BLaER1 (cell line): Measurements from ENCODE around the gene ZCCHC2.

Experiments used
- H3K27ac ChIP-seq: shearing (Covaris generic); formaldehyde crosslinking; 2 replicates; pipeline ENCODE4 v1.8.1; 2022
- H3K27me3 ChIP-seq: shearing (Covaris generic); formaldehyde crosslinking; 2 replicates; pipeline ENCODE4 v1.8.1; 2022
- H3K36me3 ChIP-seq: shearing (Covaris generic); formaldehyde crosslinking; 2 replicates; pipeline ENCODE4 v1.8.1; 2022
- H3K4me1 ChIP-seq: shearing (Covaris generic); formaldehyde crosslinking; 2 replicates; pipeline ENCODE4 v1.8.1; 2022
- H3K4me2 ChIP-seq: shearing (Covaris generic); formaldehyde crosslinking; 2 replicates; pipeline ENCODE4 v1.8.1; 2022
- H3K4me3 ChIP-seq: shearing (Covaris generic); formaldehyde crosslinking; 2 replicates; pipeline ENCODE4 v1.8.1; 2022
- H3K9ac ChIP-seq: shearing (Covaris generic); formaldehyde crosslinking; 2 replicates; pipeline ENCODE4 v1.8.1; 2022
- H3K9me3 ChIP-seq: shearing (Covaris generic); formaldehyde crosslinking; 2 replicates; pipeline ENCODE4 v1.8.1; 2022
- H4K20me1 ChIP-seq: shearing (Covaris generic); formaldehyde crosslinking; 2 replicates; pipeline ENCODE4 v1.8.1; 2022
- Cebpa-rat ChIP-seq: shearing (Covaris generic); IDR thresholded peaks from 2 replicates; pipeline ENCODE4 v1.8.1; 2022

Gene ZCCHC2

DNA sequence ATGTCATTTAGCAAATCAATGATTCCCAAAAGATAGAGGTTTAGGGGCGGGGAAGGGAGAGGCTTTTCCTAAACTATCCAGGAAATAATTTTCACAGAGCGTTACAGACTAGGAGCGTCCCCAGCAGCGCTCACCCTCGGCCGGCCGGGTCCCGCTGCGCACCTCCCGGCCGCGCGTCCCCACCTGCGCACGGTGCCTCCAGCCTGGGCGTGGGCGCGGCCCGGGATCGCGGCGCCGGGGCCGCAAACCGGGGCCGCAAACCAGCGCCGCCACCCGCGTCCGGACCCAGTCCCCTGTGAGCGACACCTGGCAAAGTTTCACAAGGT lies 684 bp upstream of the ZCCHC2 start:
- H4K20me1 ChIP-seq = peaks cover 23% of the 10 kb centered on the region; the same call in 1 of the 2 replicates
- TF ChIP-seq Cebpa-rat = no peak
- H3K9me3 ChIP-seq = no peaks in the 10 kb centered on the region
- peak overlapping the region; percentile 96 for H3K4me3 ChIP-seq
- H3K36me3 ChIP-seq = no peaks in the 10 kb centered on the region
- peak overlapping the region; percentile 82 for H3K9ac ChIP-seq
- H3K4me1 ChIP-seq = peaks cover 21% of the 10 kb centered on the region
- peak overlapping the region; percentile 66 for H3K27ac ChIP-seq
- peak overlapping the region; percentile 97 for H3K4me2 ChIP-seq
- peaks cover 21% of the 10 kb centered on the region for H3K27me3 ChIP-seq

DNA sequence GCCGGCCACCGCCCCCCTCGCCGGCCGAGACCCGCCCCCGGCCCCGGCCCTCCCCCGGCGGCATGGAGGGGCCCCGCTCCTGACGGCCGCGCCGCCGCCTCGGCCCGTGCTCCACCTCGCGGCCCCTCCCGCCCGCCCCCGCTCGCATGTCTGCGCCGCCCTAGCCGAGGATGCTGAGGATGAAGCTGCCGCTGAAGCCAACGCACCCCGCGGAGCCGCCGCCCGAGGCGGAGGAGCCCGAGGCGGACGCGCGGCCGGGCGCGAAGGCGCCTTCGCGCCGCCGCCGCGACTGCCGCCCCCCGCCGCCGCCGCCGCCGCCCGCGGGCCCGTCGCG lies 397 bp downstream of the ZCCHC2 start:
- Histone ChIP-seq H3K9me3 (no peaks in the 10 kb centered on the region), H3K27me3 (peaks cover 21% of the 10 kb centered on the region), H3K4me1 (peaks cover 29% of the 10 kb centered on the region), H3K9ac (peak overlapping the region; percentile 91), H3K4me3 (peak overlapping the region; percentile 96), H3K36me3 (no peaks in the 10 kb centered on the region), H3K4me2 (peak overlapping the region; percentile 97; the same call in 1 of the 2 replicates), H3K27ac (peak overlapping the region; percentile 89; the same call in 1 of the 2 replicates), H4K20me1 (peaks cover 23% of the 10 kb centered on the region; the same call in 1 of the 2 replicates)
- no peak for TF ChIP-seq Cebpa-rat

DNA sequence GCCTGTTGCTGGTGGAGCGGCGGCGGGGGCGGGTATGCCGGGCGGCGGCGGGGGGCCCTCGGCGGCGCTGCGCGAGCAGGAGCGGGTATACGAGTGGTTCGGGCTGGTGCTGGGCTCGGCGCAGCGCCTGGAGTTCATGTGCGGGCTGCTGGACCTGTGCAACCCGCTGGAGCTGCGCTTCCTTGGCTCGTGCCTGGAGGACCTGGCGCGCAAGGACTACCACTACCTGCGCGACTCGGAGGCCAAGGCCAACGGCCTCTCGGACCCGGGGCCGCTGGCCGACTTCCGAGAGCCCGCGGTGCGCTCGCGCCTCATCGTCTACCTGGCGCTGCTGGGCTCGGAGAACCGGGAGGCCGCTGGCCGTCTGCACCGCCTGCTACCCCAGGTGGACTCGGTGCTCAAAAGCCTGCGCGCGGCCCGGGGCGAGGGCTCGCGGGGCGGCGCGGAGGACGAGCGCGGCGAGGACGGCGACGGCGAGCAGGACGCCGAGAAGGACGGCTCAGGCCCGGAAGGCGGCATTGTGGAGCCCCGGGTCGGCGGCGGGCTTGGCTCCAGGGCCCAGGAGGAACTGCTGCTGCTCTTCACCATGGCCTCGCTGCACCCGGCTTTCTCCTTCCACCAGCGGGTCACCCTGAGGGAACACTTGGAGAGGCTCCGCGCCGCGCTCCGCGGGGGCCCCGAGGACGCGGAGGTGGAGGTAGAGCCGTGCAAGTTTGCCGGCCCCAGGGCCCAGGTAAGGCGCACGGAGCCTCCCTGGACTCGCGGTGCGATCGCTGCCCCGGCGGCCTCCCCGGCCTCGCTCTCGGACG lies 1.0 kb downstream of the ZCCHC2 start:
- TF ChIP-seq Cebpa-rat = no peak
- Histone ChIP-seq H3K9me3 (no peaks in the 10 kb centered on the region), H3K4me1 (peaks cover 35% of the 10 kb centered on the region), H3K4me3 (peak overlapping the region; percentile 96), H3K27me3 (peaks cover 21% of the 10 kb centered on the region), H3K4me2 (peak overlapping the region; percentile 97), H3K9ac (peak overlapping the region; percentile 91), H4K20me1 (peaks cover 23% of the 10 kb centered on the region; the same call in 1 of the 2 replicates), H3K27ac (peak overlapping the region; percentile 89), H3K36me3 (no peaks in the 10 kb centered on the region)

DNA sequence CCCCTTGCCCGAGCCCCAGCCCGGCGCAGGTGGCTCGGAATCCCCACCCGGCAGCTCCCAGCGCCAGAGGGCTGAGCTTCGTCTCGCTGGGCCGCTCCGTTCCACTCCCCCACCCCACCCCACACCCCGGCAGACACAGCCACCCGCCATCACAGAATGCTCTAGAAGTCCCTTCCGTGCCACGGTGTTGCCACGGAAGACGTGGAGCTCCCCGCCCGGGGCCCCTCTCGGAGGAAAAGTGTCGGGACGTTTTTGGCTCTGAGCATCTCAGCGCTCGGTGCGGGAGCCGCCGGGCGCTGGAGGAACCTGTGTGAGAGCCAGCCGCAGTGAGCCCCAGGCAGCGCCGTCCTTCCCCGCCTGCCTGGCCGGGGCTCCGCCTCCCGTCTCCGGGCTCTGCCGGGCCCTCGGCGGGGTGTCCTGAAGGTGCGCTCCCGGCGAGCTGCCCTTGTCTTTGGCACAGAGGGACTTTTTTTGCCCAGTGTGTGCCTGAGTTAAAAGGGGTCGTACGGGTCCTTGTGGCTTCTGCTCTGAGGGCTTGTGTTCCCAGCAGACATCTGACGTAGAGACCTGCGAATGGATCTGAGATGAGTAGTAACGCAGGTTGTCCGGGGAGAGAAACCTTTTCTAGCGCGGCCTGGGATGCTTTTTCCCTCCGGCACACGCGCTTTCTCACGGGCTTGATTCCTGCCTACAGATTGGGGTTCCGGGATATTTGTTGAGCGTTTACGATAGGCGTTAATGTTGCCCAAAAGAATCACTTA lies 1.8 kb downstream of the ZCCHC2 start:
- H3K9ac ChIP-seq = peak overlapping the region; percentile 91
- peak overlapping the region; percentile 89 for H3K27ac ChIP-seq
- peaks cover 21% of the 10 kb centered on the region for H3K27me3 ChIP-seq
- peak overlapping the region; percentile 96 for H3K4me3 ChIP-seq
- H3K36me3 ChIP-seq = no peaks in the 10 kb centered on the region
- no peaks in the 10 kb centered on the region for H3K9me3 ChIP-seq
- H3K4me1 ChIP-seq = peaks cover 43% of the 10 kb centered on the region
- peaks cover 23% of the 10 kb centered on the region; the same call in 1 of the 2 replicates for H4K20me1 ChIP-seq
- peak overlapping the region; percentile 97 for H3K4me2 ChIP-seq
- TF ChIP-seq Cebpa-rat = no peak

DNA sequence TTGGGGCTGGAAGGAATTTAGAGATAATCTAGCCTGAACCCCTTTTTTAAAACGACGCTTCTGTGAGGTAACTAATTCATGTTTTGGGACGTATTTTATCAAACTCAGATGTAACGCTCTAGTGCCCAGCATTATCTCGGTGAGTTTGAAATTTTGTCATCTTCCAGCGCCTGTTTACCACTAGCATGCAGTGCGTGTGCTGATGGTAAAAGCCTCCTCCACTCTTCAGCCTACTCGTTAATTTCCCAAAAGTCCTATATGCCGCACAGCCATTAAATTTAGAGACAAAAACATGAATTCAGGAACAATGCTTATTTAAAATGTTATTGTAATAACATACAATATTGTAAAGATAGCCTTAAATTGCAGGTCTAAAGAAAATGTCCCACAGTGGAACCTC lies 2.8 kb downstream of the ZCCHC2 start:
- H3K4me2 ChIP-seq = peak overlapping the region; percentile 97
- no peaks in the 10 kb centered on the region for H3K9me3 ChIP-seq
- peaks cover 18% of the 10 kb centered on the region for H3K27me3 ChIP-seq
- H4K20me1 ChIP-seq = peaks cover 32% of the 10 kb centered on the region; the same call in 1 of the 2 replicates
- H3K4me1 ChIP-seq = peaks cover 48% of the 10 kb centered on the region
- H3K36me3 ChIP-seq = no peaks in the 10 kb centered on the region
- H3K9ac ChIP-seq = peak overlapping the region; percentile 91
- H3K4me3 ChIP-seq = peak overlapping the region; percentile 96
- TF ChIP-seq Cebpa-rat = no peak
- peak overlapping the region; percentile 89; the same call in 1 of the 2 replicates for H3K27ac ChIP-seq

DNA sequence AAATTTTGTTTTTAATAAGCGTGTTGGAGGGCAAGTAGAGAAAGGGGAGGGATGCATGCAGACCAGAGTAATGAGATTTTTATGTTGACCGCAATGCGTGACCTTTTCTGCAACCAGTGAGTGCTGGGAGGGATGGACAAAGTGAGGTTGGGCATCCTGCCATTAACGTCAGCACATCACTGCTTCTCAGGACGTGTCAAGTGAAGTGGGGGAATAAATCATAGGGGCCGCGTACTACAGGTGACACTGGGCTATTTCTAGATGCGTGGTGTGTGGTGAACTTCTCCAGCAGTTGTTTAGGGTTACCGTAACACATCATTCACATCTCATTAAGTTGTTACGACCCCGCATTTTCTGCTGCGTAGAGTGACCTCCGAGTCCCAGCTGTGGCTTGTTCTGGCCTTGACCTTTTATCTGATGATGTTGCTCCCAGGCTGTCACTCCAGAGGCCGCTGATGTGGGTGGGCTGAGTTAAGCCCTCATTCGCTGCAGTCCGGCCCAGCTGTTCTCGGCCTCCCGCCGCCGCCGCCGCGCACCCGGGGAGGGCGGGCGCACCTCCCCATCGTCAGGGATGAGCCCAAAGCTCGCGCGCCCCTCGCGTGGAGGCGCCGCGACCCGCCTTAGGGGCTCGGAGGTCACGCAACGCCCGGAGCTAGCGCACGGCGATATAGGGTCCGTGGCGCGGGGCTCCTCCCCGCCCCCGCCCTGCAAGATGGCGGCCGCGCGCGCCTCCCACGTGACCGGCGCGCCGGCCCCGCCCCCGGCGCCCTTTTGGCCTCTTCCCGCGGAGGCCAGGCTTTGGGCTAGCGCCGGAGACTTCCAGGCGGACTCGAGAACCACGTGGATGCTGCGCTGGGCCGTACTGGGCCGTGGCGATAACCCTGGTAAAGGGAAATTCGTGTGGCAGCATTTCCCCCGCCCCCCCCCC lies 3.5 kb downstream of the ZCCHC2 start:
- H3K4me2 ChIP-seq = peak overlapping the region; percentile 97
- TF ChIP-seq Cebpa-rat = no peak
- H3K27me3 ChIP-seq = peaks cover 11% of the 10 kb centered on the region
- no peaks in the 10 kb centered on the region for H3K36me3 ChIP-seq
- peaks cover 52% of the 10 kb centered on the region for H3K4me1 ChIP-seq
- peak overlapping the region; percentile 96 for H3K4me3 ChIP-seq
- peak overlapping the region; percentile 89 for H3K27ac ChIP-seq
- H3K9me3 ChIP-seq = no peaks in the 10 kb centered on the region
- peak overlapping the region; percentile 91 for H3K9ac ChIP-seq
- peaks cover 32% of the 10 kb centered on the region; the same call in 1 of the 2 replicates for H4K20me1 ChIP-seq

DNA sequence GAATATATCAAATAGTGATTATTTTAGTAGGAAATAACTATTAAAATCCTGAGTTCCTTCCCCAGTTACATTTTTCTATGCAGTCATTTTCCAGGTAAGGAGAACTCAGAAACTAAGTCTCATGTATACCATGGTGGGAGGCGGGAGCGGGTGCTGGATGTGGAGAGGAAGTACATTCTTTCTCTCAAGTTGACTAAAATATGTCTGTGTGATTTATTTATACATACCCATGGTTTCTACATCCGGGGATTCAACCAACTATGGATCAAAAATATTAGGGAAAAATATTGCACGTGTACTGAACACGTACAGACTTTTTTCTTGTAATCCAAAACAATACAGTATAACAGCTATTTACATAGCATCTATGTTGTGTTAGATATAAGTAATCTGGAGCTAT lies 6.8 kb downstream of the ZCCHC2 start:
- Histone ChIP-seq H3K27ac (no peak overlapping the region), H3K27me3 (no peaks in the 10 kb centered on the region), H3K4me2 (no peak overlapping the region), H3K9me3 (no peaks in the 10 kb centered on the region), H3K9ac (no peak overlapping the region), H3K36me3 (peaks cover 5% of the 10 kb centered on the region; the same call in 1 of the 2 replicates), H4K20me1 (peaks cover 27% of the 10 kb centered on the region), H3K4me1 (peaks cover 55% of the 10 kb centered on the region), H3K4me3 (no peak overlapping the region)
- TF ChIP-seq Cebpa-rat = no peak

DNA sequence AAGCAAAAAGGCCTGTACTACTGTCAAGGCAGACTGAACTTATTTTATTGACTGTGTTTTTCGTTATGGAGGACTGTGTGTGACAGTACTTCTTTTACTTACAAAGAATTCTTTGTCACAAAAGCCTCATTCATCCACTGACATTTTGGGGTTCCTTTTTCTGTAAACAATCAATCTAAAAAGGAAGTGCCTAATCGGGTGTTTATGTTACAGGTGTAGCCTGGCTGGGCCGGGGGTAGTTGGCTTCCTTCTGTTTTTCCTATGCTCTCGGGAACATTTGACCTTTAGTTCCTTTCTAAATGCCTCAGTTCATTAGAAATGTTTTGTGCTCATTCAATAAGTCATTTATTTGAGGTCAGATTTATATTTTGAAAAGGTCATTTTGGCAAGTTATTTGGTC lies 8.3 kb downstream of the ZCCHC2 start:
- H3K4me1 ChIP-seq = peaks cover 55% of the 10 kb centered on the region
- H3K4me3 ChIP-seq = no peak overlapping the region
- H3K27me3 ChIP-seq = no peaks in the 10 kb centered on the region
- no peak for TF ChIP-seq Cebpa-rat
- no peak overlapping the region for H3K9ac ChIP-seq
- no peaks in the 10 kb centered on the region for H3K9me3 ChIP-seq
- H4K20me1 ChIP-seq = peaks cover 27% of the 10 kb centered on the region
- peaks cover 5% of the 10 kb centered on the region; the same call in 1 of the 2 replicates for H3K36me3 ChIP-seq
- no peak overlapping the region for H3K27ac ChIP-seq
- no peak overlapping the region for H3K4me2 ChIP-seq

DNA sequence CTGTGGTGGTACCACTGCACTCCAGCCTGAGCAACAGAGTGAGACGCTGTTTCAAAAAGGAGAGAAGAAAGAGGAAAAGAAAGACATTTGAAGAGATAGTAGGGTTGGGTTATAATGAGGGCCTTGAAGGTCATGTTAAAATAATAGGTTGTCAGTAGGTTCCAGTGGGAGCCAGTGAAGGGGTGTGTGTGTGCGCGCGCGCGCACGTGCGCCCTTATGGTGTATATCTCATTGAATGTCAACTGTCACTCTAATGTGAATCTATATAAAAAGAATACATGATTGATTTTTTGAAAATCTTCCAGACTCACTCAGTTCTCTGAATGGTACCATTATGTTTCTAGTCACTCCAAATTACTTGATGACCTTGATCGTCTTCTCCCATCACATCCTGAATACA lies 9.1 kb downstream of the ZCCHC2 start:
- Histone ChIP-seq H3K9ac (no peak overlapping the region), H3K4me1 (peaks cover 54% of the 10 kb centered on the region), H4K20me1 (peaks cover 34% of the 10 kb centered on the region), H3K9me3 (no peaks in the 10 kb centered on the region), H3K27ac (no peak overlapping the region), H3K4me2 (no peak overlapping the region), H3K27me3 (no peaks in the 10 kb centered on the region), H3K4me3 (no peak overlapping the region), H3K36me3 (peaks cover 5% of the 10 kb centered on the region; the same call in 1 of the 2 replicates)
- no peak for TF ChIP-seq Cebpa-rat
